Stimulated activated CD8-positive, alpha-beta memory T cell treated with anti-CD3 and anti-CD28 coated beads, Interleukin-4, amount 100 ng/mL, for 24 hours (primary cell): ENCODE data around the gene CCDC178.
"Not testable (repeated sequence)": the region's sequence is repeated elsewhere in the genome, so short reads cannot be mapped to it uniquely, and the experiment has no call there.

Experiments used
- DNase-seq: peaks from one replicate; pipeline ENCODE4 v3.0.0-alpha.2; 2020; ENCODE audit warnings: low read depth

CCDC178 gene

DNA sequence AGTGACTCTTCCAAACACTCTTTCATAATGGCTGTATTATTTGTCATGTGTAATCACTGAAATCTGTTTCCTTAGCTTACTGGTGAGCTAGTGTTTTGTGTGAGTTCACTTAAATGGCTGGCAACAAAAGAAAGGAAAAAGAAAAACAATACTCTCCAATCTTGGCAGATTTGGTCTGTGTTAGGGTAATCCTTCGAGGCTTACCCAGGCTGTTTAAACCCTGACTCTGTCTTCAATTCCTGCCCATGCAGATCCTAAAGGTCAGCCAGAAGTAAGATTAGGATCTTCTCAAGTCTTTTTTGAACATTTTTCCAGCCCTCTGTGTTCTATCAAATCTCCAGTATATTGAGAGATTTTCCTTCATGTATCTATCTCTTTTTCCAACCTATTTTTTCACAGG, 85.3 kb downstream of the CCDC178 start:
- no peak for DNase-seq

GRCh38 chr18:33350256-33350655, 90.3 kb downstream of the CCDC178 start:
- DNase-seq, result no peak

- DNase-seq, result not testable (repeated sequence)
Observed at GRCh38 chr18:33339733-33340132, 100.8 kb downstream of the CCDC178 start.

DNA sequence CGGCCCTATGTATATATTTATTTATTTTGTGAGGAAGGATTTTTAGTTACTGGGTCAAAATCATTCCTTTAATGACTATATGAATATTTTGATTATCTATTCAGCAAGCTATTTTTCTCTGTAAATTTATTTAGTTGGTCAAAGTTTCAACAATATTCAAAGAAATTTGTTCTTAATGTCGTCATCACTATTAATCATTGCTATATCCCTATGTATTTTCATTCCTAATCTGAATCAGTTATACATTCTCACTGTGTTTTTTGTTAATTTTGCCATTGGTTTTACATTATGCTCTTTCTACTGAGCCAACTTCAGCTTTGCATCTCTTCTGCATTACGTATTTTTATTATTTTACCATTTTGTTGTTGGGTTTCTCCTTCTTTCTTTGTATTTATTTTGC, 105.7 kb downstream of the CCDC178 start:
- no peak for DNase-seq

DNA sequence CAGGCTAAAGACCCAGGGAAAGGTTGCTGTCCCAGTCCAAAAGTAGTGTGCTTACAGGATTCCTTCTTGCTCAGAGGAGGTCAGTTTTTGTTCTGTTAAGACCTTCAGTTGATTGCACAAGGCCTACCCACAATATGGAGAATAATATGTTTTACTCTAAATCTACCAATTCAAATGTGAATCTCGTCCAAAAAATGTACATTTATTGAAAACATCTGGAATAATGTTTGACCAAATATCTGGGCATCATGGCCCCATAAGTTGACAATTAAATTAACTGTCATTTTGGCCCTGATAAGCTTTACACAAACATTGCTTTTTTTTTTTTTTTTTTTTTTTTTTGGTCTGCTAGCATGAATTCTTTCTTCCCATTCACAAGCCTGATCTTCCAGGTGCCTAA, 109.8 kb downstream of the CCDC178 start:
- DNase-seq, result no peak

GRCh38 chr18:33326975-33327374, 113.5 kb downstream of the CCDC178 start:
- no peak for DNase-seq

DNA sequence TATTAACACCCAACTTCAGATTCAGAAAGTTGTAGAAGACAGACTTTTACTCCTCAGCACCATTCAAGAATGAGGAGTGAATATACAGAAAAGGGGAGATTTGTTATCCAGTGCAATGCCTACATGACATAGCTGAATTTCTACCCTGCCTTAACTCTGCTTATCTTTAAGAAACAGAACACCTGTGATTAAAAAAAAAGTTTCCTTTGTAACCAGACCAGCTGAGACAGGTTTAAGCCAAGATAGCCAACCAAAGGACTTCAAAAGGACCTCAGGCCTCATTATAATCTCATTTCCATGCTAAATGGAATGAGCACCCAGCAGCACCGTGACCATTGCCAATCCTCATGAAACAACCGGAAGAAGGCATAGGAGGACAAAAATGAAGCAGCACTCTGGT, 122.9 kb downstream of the CCDC178 start:
- DNase-seq, result no peak

- no peak for DNase-seq
Observed at GRCh38 chr18:33316146-33316587, 124.4 kb downstream of the CCDC178 start.

- DNase-seq, result no peak
Observed at GRCh38 chr18:33307520-33307919, 133.0 kb downstream of the CCDC178 start.

DNA sequence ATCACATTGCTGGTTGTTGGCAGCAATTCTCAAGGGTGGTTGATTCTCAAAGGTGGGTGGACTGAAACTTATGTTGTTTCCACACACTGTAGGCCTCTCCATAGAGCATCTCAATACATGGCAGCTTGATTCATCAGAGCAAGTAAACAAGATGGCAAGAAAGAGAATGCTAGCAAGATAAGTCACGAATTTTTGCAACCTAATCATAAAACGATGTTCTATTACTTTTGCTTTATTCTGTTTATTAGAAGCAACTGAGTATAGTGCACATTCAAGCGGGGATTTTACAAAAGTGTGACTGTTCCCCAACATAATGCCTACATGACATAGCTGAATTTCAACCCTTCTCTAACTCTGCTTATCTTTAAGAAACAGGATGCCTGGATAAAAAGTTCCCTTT, 136.2 kb downstream of the CCDC178 start:
- DNase-seq, result no peak

GRCh38 chr18:33291539-33291938, 149.0 kb downstream of the CCDC178 start:
- DNase-seq, result no peak

DNA sequence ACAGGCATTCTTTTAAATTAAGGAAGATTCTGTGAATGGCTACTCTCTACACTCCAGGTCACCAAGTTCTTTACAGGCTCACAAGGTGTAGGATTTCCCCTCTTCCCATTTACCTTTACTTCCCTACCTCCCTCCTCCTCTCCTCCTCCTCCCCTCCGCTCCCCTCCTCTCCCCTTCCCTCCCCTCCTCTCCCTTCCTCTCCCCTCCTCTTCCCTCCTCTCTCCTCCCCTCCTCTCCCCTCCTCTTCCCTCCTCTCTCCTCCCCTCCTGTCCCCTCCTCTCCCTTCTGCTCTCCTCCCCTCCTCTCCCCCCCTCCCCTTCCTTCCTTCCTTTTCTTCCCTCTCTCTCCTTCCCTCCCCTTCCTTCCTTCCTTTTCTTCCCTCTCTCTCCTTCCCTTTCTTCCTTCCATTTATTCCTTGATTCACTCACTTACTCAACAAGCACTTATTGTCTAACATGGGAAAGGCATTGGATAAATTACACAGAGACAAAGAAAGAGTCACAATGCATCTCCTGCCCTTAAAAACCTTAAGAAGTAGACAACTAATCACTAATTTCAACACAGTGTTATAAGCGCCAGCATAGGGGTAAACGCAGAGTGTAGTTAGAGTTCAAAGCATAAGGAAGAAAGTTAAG, 152.3 kb downstream of the CCDC178 start:
- no peak for DNase-seq

DNA sequence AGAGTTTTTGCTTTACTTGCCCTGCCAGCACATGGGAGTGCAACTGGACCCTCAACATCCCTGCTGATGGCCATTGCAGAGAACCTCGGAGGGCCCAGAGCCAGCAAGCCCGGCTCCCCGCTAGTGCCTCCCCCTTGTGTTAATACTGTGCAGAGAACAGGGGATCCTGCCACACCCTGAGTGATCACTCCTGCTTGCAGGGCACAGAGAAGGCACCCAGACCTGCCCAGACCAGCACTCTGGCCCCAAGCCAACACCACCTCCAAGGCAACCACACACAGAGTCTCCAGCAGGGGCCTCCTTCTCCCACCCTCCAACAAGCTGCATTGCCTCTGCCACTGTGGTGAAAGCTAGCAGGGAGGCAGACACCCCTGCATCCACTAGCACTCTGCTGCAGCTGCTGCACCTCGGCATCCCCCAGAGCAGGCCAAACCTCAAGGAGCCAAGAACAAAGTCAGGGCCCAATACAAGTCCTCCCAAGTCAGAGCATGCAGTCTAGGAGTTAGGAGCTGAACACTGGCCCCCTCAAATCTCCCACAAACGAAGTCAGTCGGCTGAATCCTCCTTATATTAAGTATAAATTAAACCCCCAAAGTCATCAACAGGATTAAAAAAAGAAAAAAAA, 157.7 kb downstream of the CCDC178 start:
- no peak for DNase-seq

GRCh38 chr18:33282142-33282541, 158.4 kb downstream of the CCDC178 start:
- no peak for DNase-seq

DNA sequence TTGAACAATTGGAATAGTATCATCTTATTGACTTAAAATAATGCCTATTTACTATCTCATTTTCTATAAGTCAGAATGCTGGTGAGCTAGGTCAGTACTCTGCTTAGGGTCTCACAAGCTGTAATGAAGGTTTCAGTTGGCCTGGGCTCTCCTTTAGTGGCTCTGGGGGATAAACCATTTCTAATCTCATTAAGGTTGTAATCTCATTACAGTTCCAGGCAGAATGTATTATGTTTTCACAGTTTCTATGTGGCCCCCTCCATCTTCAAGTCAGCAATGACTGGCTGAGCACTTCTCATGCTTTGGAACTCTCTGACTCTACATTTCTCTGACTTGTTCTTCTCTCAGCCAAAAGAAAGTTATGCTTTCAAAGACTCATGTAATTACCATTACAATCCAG, 163.1 kb downstream of the CCDC178 start:
- DNase-seq, result no peak

DNA sequence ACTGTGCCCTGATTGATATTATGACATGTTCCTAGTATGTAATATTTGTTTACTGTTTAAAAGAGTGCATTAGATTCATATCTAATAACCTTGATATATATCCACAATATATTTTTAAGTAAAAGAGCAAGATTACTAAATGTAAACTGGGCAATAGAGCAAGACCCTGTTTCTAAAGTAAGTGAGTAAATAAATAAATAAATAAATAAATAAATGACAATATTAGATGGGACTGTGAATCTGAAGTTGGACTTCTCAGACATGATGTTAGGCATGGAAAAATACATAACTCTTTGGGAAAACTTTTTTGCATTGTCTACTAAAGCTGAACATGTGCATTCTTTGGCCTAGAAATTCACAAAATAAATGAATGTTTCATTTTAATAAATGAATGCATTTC, 164.7 kb downstream of the CCDC178 start:
- DNase-seq, result no peak

- no peak for DNase-seq
Observed at GRCh38 chr18:33270297-33270696, 170.2 kb downstream of the CCDC178 start.

DNA sequence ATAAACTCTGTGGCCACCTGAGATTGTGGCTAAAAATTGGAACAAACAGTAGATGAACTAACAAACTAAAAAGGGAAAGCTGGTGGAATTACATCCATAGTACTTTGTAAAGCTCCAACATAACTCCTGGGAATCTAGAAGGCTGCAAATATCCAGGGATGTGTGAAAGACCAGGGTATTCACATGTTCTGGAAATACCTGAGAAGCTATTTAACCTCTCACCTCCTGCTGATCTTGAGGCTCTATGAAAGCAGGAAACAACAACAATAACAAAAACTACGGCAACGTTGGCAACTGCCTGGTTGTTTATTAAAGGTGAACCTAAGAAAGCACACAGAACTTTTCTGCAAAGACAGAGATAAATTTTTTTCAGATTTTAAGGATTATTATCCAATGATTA, 171.3 kb downstream of the CCDC178 start:
- no peak for DNase-seq

DNA sequence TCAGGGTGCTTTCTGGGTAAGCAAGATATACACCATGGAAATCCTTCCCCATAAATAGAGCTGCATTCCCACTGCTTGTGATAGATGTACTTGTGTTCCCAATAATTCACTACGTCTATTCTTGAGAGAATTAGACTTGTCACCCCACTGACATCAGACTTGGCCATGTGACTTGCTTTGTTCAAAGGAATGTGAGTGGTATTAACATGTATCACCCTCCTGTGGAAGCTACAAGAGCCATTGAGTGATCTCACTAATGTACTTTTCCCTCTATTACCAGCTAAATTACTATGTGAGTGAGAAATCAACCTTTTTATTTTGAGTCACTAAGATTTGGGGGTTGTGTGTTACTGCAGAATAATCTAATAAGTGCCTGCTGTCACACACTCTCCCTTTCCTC, 176.0 kb downstream of the CCDC178 start:
- DNase-seq, result no peak

GRCh38 chr18:33239298-33239697, 201.2 kb downstream of the CCDC178 start:
- DNase-seq, result no peak

DNA sequence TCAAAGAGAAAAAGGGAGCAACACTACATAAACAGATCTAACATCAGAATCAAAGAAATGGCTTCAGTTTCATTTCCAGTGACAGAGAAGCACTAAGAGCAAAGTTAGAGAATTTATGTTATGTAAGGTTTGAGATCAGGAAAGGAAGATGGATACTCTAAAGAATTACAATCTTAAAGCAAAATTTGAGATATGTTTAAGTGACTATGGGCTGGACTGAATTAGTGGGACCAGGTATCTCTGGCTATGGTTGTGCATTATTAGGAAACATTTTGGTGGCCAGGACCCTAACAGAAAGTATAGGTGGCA, 208.2 kb downstream of the CCDC178 start:
- no peak for DNase-seq

DNA sequence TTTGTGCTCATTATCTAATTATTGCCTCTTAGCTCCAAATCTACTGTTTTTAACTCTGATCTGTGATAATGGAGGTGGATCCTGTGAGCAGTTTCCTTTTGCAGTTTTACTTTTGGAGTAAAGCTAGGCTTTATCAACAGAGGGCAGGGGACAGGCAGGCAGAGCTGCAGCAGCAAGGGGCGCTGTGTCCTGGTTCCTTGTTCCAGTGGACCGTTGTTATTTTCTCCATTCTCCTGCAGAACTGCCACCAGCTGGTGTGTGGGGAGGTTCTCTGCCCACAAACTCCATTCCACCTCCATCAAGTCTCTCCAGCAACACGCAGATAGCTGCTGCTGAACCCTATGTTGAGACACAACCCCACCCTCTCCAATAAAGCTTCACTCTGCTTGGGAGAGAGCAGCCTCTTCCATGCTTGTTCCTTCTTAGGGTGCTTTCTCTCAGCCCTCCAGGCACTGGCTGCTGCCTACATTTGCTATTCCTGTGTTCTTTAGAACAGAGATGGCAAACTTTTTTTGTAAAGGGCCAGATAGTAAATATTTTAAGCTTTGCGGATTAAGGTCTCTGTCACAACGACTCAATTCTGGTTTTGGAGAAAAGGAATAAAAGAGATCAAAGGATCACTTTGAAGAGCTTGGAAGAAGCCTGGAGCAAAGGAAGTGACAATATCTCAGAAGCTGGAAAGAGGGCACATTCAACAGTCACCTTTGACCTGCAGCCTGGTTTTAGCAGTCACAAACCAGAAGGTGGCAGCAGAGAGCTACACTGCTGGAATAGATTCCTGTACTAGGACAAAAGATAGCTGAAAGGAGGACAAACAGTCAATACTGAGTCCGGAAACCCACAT, 208.8 kb downstream of the CCDC178 start:
- DNase-seq, result no peak

DNA sequence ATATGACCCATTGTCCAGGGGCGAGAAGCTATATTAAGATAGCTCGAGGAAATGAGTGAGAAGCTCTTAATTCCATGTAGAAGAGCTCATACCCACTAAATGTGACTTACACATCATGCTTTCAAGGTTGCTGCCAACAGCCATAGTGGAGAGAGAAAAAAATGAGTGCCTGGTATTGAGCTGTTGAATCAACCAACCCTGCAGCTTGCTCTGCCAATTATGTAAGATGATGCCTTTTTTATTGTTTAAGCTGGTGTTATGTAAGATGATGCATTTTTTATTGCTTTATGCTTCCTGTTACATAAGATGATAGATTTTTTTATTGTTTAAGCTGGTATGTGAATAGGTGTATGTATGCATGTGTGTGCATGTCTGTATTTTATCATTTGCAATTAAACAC, 228.2 kb downstream of the CCDC178 start:
- no peak for DNase-seq
